IPS-20b (cell line): ENCODE data around the gene UBA7.
"Not testable (repeated sequence)": the region's sequence is repeated elsewhere in the genome, so short reads cannot be mapped to it uniquely, and the experiment has no call there.

ENCODE experiments used
- H3K27ac ChIP-seq: one replicate; pipeline ENCODE4 v1.5.1; 2013; ENCODE audit warnings: low read length
- H3K27me3 ChIP-seq: 2 replicates; pipeline ENCODE4 v1.6.1; 2013; ENCODE audit warnings: mild to moderate bottlenecking, low read length, inconsistent platforms; ENCODE audit not compliant: insufficient read depth
- H3K36me3 ChIP-seq: 2 replicates; pipeline ENCODE4 v1.6.1; 2013; ENCODE audit warnings: low read depth, mild to moderate bottlenecking, inconsistent platforms, low read length, moderate library complexity; ENCODE audit not compliant: insufficient read depth
- H3K4me1 ChIP-seq: 2 replicates; pipeline ENCODE4 v1.6.1; 2013; ENCODE audit warnings: mild to moderate bottlenecking, control low read depth, inconsistent platforms, low read length, moderate library complexity; ENCODE audit not compliant: insufficient read depth
- H3K4me3 ChIP-seq: 2 replicates; pipeline ENCODE4 v1.5.1; 2013; ENCODE audit warnings: mild to moderate bottlenecking, low read length, inconsistent platforms
- H3K9ac ChIP-seq: 2 replicates; pipeline ENCODE4 v1.6.1; 2013; ENCODE audit warnings: low read depth, mild to moderate bottlenecking, inconsistent platforms, low read length, moderate library complexity
- H3K9me3 ChIP-seq: 2 replicates; pipeline ENCODE4 v1.6.1; 2013; ENCODE audit warnings: mild to moderate bottlenecking, low read depth, low read length, inconsistent platforms; ENCODE audit not compliant: insufficient read depth

UBA7 gene

DNA sequence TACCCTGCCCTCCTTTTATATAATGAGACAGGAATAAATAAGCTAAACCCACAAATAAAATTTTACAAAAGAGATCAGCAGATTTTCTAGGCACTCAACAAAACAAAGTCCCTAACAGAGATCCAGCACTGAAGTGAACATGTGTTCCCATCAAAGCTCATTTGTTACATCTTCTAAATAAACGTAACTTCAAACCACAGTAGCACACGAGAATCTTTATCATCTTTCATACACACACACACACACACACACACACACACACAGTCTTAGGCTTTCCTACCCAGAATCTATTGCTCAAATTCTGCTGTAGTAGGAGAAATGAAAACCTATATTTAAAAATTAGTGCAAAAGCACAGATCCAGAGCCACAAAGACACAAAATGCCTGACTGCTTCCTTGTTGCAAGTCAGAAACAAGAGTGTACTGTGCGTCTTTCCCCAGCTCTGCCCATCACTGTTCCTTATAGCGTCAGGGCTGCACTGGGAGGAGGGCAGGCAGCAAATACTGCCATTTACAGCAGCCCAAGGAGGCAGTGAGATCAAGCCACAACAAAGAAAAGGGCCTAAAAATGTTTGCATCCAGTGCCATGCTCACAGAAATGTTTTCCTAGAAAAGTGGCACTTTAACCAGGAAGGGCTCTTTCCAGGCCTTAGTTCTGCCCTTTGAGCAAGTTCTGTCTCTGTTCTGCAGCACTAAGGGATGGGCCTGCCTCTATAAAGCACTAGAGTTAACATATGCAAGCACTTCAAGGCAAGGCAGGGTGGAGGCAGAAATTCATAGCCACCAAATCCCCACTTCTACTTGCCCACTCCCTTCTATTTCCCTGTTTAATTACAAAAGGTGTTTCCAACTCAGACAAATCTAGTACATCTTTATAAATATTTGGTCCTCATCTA is 33.4 kb downstream of the UBA7 start:
- H3K27me3 ChIP-seq: no peaks in the 10 kb centered on the region
- H3K9ac ChIP-seq: 0 out of 2 replicates have a peak overlapping the region, but pooled peaks have one; percentile 11
- peaks cover 41% of the 10 kb centered on the region for H3K36me3 ChIP-seq
- peaks cover under 1% of the 10 kb centered on the region for H3K4me1 ChIP-seq
- no peaks in the 10 kb centered on the region for H3K9me3 ChIP-seq
- no peak overlapping the region for H3K4me3 ChIP-seq
- H3K27ac ChIP-seq: no peak overlapping the region

DNA sequence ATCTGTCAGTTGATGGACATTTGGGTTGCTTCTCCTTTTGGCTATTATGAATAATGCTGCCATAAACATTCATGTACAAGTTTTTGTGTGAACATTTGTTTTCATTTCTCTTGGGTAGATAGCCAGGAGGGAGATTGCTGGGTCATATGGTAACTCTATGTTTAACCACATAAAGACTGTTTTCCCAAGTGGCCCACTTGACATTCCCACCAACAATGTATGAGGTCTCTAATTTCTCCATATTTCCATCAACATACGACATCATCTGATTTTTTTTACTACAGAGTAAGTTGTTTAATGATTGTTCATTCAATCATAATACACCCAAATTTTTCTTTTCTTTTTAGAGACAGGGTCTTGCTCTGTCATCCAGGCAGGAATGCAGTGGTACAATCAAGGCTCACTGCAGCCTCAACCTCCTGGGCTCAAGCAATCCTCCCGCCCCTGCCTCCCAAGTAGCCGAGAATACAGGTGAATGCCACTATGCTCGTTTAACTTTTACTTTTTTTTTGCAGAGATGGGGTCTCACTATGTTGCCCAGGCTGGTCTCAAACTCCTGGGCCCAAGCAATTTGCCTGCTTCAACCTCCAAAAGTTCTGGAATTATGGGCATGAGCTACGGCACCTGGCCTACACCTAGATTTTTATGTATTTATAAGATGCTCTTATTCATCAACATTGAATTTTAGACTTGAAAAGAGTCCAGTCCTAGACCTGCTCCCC is 34.2 kb downstream of the UBA7 start:
- no peak overlapping the region for H3K9ac ChIP-seq
- H3K4me3 ChIP-seq: no peak overlapping the region
- H3K9me3 ChIP-seq: no peaks in the 10 kb centered on the region
- H3K4me1 ChIP-seq: no peaks in the 10 kb centered on the region
- H3K36me3 ChIP-seq: peaks cover 40% of the 10 kb centered on the region
- no peaks in the 10 kb centered on the region for H3K27me3 ChIP-seq
- H3K27ac ChIP-seq: no peak overlapping the region

- peaks cover 30% of the 10 kb centered on the region; the same call in 1 of the 2 replicates for H3K36me3 ChIP-seq
- H3K9me3 ChIP-seq, H3K9ac ChIP-seq, H3K27me3 ChIP-seq, H3K4me3 ChIP-seq, H3K27ac ChIP-seq, H3K4me1 ChIP-seq: not testable (repeated sequence)
Observed at GRCh38 chr3:49776101-49776500, 37.7 kb downstream of the UBA7 start.

DNA sequence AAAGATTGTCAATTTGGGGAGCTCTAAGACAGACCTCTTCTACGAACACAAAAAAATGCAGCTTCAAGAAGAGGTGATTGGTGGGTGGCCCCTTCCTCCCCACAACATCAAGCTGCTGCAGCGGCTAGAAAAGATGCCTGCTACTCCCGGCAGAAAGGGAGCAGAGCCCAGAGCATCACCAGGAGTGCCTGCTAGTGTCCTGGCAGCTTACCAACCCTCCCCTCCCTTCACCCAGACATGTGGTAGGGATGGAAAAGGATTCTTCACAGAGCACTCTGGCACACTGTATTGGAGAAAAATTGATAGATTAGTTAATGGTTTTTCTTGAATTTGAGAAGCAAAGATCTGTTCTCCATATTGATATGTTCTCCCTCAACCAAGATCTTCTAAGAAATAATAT is 38.2 kb downstream of the UBA7 start:
- no peak overlapping the region for H3K4me3 ChIP-seq
- peaks cover 27% of the 10 kb centered on the region; the same call in 1 of the 2 replicates for H3K36me3 ChIP-seq
- H3K9ac ChIP-seq: no peak overlapping the region
- H3K27me3 ChIP-seq: no peaks in the 10 kb centered on the region
- no peaks in the 10 kb centered on the region for H3K9me3 ChIP-seq
- no peaks in the 10 kb centered on the region for H3K4me1 ChIP-seq
- H3K27ac ChIP-seq: no peak overlapping the region

DNA sequence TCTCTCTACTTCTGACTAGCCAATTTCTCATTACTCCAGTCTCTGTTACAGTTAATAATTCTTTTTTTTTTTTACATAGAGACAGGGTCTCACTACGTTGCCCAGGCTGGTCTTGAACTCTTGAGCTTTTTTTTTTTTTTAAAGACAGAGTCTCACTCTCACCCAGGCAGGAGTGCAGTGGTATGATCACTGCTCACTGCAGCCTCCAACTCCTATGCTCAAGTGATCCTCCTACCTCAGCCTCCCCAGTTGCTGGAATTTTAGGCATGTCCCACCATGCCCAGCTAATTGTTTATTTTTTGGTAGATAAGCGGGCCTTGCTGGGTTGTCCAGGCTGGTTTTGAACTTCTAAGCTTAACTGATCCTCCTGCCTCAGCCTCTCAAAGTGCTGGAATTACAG is 41.0 kb downstream of the UBA7 start:
- Histone ChIP-seq H3K9me3 (no peaks in the 10 kb centered on the region), H3K4me1 (no peaks in the 10 kb centered on the region)

DNA sequence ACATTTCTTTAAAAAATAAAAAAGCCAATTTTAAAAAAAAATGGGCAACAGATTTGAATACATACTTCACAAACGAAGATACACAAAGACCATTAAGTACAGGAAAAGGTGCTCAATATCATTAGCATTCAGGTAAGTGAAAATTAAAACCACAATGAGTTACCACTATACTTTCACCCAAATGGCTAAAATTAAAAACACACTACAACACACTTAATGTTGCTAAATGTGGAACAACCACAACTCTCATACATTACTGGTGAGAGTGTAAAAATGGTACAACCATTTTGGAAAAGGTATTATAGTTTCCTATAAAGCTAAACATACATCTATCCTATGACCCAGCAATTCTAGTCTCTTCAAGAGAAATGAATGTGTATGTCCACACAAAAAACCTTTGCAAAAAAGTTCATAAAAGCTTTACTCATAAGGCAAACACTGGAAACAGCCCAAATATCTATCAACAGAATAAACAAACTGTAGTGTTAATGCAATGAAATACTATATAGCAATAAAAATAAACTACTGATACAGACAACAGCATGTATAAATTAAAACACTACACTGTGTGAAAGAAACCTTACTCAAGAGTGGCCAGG is 42.3 kb downstream of the UBA7 start:
- H3K9ac ChIP-seq: no peak overlapping the region
- no peak overlapping the region for H3K4me3 ChIP-seq
- no peaks in the 10 kb centered on the region for H3K9me3 ChIP-seq
- no peaks in the 10 kb centered on the region for H3K4me1 ChIP-seq
- no peaks in the 10 kb centered on the region for H3K27me3 ChIP-seq
- no peak overlapping the region for H3K27ac ChIP-seq
- H3K36me3 ChIP-seq: peaks cover 10% of the 10 kb centered on the region; the same call in 1 of the 2 replicates

More for the DNA sequence above, 41.0 kb downstream of the UBA7 start:
- Histone ChIP-seq H3K4me3 (no peak overlapping the region), H3K36me3 (peaks cover 15% of the 10 kb centered on the region; the same call in 1 of the 2 replicates), H3K27me3 (no peaks in the 10 kb centered on the region), H3K27ac (no peak overlapping the region), H3K9ac (no peak overlapping the region)

DNA sequence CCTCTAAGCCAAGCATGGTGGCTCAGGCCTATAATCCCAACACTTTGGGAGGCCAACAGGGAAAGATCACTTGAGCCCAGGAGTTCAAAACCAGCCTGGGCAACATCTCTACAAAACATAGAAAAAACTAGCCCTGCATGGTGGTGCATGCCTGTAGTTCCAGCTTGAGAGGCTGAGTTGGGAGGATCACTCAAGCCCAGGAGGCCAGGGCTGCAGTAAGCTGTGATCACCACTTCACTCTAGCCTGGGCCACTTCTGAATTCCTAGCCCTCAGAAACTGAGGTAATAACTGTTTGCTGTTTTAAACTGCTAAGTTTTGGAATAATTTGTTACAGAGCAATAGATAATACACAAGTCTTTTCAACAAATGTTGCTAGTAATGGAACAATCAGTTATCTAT is 43.8 kb downstream of the UBA7 start:
- Histone ChIP-seq H3K4me3 (no peak overlapping the region), H3K4me1 (no peaks in the 10 kb centered on the region), H3K27ac (no peak overlapping the region), H3K9ac (no peak overlapping the region), H3K36me3 (no peaks in the 10 kb centered on the region), H3K9me3 (no peaks in the 10 kb centered on the region), H3K27me3 (no peaks in the 10 kb centered on the region)

DNA sequence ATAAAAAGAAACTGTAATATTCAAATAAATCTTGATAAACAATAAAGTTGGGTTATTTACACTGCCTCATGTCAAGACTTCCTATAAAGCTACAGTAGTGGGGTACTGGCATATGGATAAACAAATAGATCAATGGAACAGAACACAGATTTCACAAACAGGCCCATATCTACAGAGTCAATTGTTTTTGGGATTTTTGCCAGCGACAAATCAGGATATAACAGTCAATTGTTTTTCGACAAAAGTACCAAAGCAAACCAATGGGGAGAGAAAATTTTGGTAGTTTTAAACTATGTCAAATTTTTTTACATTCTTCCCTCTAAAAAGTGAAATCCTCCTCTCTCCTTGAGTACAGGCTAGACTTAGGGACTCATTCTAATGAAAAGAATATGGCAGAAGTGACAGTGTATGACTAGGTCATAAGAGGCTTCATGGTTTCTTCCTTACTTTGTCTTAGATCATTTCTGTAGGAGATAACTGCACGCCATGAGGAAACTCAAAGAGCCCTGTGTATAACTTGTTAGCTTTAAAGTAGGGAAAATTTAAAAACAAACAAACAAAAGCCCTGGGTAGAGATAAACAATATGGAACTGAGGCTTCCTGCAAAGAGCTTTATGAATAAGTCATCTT is 44.4 kb downstream of the UBA7 start:
- Histone ChIP-seq H3K9me3 (no peaks in the 10 kb centered on the region), H3K9ac (no peak overlapping the region), H3K4me3 (no peak overlapping the region), H3K27me3 (no peaks in the 10 kb centered on the region), H3K36me3 (no peaks in the 10 kb centered on the region), H3K27ac (no peak overlapping the region), H3K4me1 (no peaks in the 10 kb centered on the region)

DNA sequence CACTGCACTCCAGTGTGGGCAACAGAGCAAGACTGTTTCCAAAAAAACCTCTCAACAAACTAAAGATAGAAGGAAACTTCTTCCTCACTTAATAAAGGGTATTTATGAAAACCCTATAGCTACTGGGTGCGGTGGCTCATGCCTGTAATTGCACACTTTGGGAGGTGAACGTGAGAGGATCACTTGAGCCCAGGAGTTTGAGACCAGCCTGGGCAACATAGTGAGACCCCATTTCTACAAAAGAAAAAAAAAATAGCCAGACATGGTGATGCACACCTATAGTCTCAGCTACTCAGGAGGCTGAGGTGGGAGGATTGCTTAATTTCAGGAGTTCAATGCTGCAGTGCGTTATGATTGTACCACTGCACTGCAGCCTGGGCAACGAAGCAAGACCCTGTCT is 49.8 kb downstream of the UBA7 start:
- Histone ChIP-seq H3K4me1 (no peaks in the 10 kb centered on the region), H3K27me3 (no peaks in the 10 kb centered on the region), H3K4me3 (no peak overlapping the region), H3K27ac (no peak overlapping the region), H3K9ac (no peak overlapping the region), H3K36me3 (no peaks in the 10 kb centered on the region), H3K9me3 (no peaks in the 10 kb centered on the region)

- Histone ChIP-seq H3K27me3 (no peaks in the 10 kb centered on the region), H3K9ac (no peak overlapping the region), H3K9me3 (no peaks in the 10 kb centered on the region), H3K4me3 (no peak overlapping the region), H3K36me3 (no peaks in the 10 kb centered on the region), H3K4me1 (no peaks in the 10 kb centered on the region), H3K27ac (no peak overlapping the region)
Observed at GRCh38 chr3:49761661-49762060, 52.1 kb downstream of the UBA7 start.

GRCh38 chr3:49759226-49759625 is 54.5 kb downstream of the UBA7 start:
- Histone ChIP-seq H3K9ac (no peak overlapping the region), H3K4me1 (no peaks in the 10 kb centered on the region), H3K27me3 (no peaks in the 10 kb centered on the region), H3K9me3 (no peaks in the 10 kb centered on the region), H3K27ac (no peak overlapping the region), H3K4me3 (no peak overlapping the region), H3K36me3 (no peaks in the 10 kb centered on the region)
